ENCODE measurements around the gene HERPUD1.
"Not testable (repeated sequence)": the region's sequence is repeated elsewhere in the genome, so short reads cannot be mapped to it uniquely, and the experiment has no call there.

Gene HERPUD1

GRCh38 chr16:56927471-56927870 is 4.5 kb upstream of the HERPUD1 start:
- Histone ChIP-seq H3K9me3 (ENCODE audit: control insufficient read depth in 1 of 2, low read length in 2 of 2) (no peaks in the 10 kb centered on the region), H3K4me3 (ENCODE audit: low read depth in 1 of 2, low read length in 2 of 2) (no peak overlapping the region), H3K4me1 (ENCODE audit: control insufficient read depth in 1 of 2, insufficient read depth in 2 of 2, low read length in 2 of 2) (peaks cover 0 to 5% of the 10 kb centered on the region in 2 donors), H3K27me3 (ENCODE audit: low read depth, low read length) (no peaks in the 10 kb centered on the region), H3K27ac (ENCODE audit: low read length) (no peak overlapping the region), H3K36me3 (ENCODE audit: control insufficient read depth in 1 of 2, insufficient read depth in 2 of 2, low read length in 2 of 2) (peaks cover 0 to 5% of the 10 kb centered on the region in 2 donors)

- Histone ChIP-seq H3K4me1 (ENCODE audit: control insufficient read depth in 1 of 2, insufficient read depth in 2 of 2, low read length in 2 of 2) (peaks cover 0 to 12% of the 10 kb centered on the region in 2 donors), H3K27ac (ENCODE audit: low read length) (no peak overlapping the region), H3K9me3 (ENCODE audit: control insufficient read depth in 1 of 2, low read length in 2 of 2) (no peaks in the 10 kb centered on the region), H3K4me3 (ENCODE audit: low read depth in 1 of 2, low read length in 2 of 2) (no peak overlapping the region), H3K27me3 (ENCODE audit: low read depth, low read length) (no peaks in the 10 kb centered on the region), H3K36me3 (ENCODE audit: control insufficient read depth in 1 of 2, insufficient read depth in 2 of 2, low read length in 2 of 2) (peaks cover 0 to 6% of the 10 kb centered on the region in 2 donors)
Measured at GRCh38 chr16:56929639-56930038, 2.3 kb upstream of the HERPUD1 start.

- Histone ChIP-seq H3K9me3 (ENCODE audit: control insufficient read depth in 1 of 2, low read length in 2 of 2) (no peaks in the 10 kb centered on the region), H3K4me3 (ENCODE audit: low read depth in 1 of 2, low read length in 2 of 2) (peak overlapping the region; percentile 52 to 100)
Measured at GRCh38 chr16:56930486-56931270, 1.3 kb upstream of the HERPUD1 start.

GRCh38 chr16:56931271-56931891 is 561 bp upstream of the HERPUD1 start:
- H3K27me3 ChIP-seq (ENCODE audit: low read depth, low read length): no peaks in the 10 kb centered on the region
- H3K4me3 ChIP-seq (ENCODE audit: low read depth in 1 of 2, low read length in 2 of 2): peak overlapping the region; percentile 52 to 100
- peaks cover 4 to 29% of the 10 kb centered on the region in 2 donors for H3K4me1 ChIP-seq (ENCODE audit: control insufficient read depth in 1 of 2, insufficient read depth in 2 of 2, low read length in 2 of 2)
- peak overlapping the region; percentile 67 for H3K27ac ChIP-seq (ENCODE audit: low read length)
- no peaks in the 10 kb centered on the region for H3K9me3 ChIP-seq (ENCODE audit: control insufficient read depth in 1 of 2, low read length in 2 of 2)
- H3K36me3 ChIP-seq (ENCODE audit: control insufficient read depth in 1 of 2, insufficient read depth in 2 of 2, low read length in 2 of 2): peaks cover 15% of the 10 kb centered on the region in 2 donors

More at GRCh38 chr16:56930486-56931270, 1.3 kb upstream of the HERPUD1 start:
- H3K27me3 ChIP-seq (ENCODE audit: low read depth, low read length): no peaks in the 10 kb centered on the region
- H3K36me3 ChIP-seq (ENCODE audit: control insufficient read depth in 1 of 2, insufficient read depth in 2 of 2, low read length in 2 of 2): peaks cover 8% of the 10 kb centered on the region in 2 donors
- peak overlapping the region; percentile 67 for H3K27ac ChIP-seq (ENCODE audit: low read length)
- H3K4me1 ChIP-seq (ENCODE audit: control insufficient read depth in 1 of 2, insufficient read depth in 2 of 2, low read length in 2 of 2): peaks cover 4 to 22% of the 10 kb centered on the region in 2 donors

GRCh38 chr16:56932721-56933619 is 1.0 kb downstream of the HERPUD1 start:
- peaks cover 31% of the 10 kb centered on the region in 2 donors for H3K36me3 ChIP-seq (ENCODE audit: control insufficient read depth in 1 of 2, insufficient read depth in 2 of 2, low read length in 2 of 2)
- peak overlapping the region; percentile 95 to 100 for H3K4me3 ChIP-seq (ENCODE audit: low read depth in 1 of 2, low read length in 2 of 2)
- no peaks in the 10 kb centered on the region for H3K9me3 ChIP-seq (ENCODE audit: control insufficient read depth in 1 of 2, low read length in 2 of 2)
- H3K4me1 ChIP-seq (ENCODE audit: control insufficient read depth in 1 of 2, insufficient read depth in 2 of 2, low read length in 2 of 2): peaks cover 4 to 37% of the 10 kb centered on the region in 2 donors
- H3K27me3 ChIP-seq (ENCODE audit: low read depth, low read length): no peaks in the 10 kb centered on the region
- H3K27ac ChIP-seq (ENCODE audit: low read length): peak overlapping the region; percentile 86

GRCh38 chr16:56933828-56934598 is 2.1 kb downstream of the HERPUD1 start:
- Histone ChIP-seq H3K9me3 (ENCODE audit: control insufficient read depth in 1 of 2, low read length in 2 of 2) (no peaks in the 10 kb centered on the region), H3K27ac (ENCODE audit: low read length) (peak overlapping the region; percentile 86), H3K4me3 (ENCODE audit: low read depth in 1 of 2, low read length in 2 of 2) (peak overlapping the region; percentile 95 to 100), H3K27me3 (ENCODE audit: low read depth, low read length) (no peaks in the 10 kb centered on the region), H3K36me3 (ENCODE audit: control insufficient read depth in 1 of 2, insufficient read depth in 2 of 2, low read length in 2 of 2) (peaks cover 39 to 40% of the 10 kb centered on the region in 2 donors), H3K4me1 (ENCODE audit: control insufficient read depth in 1 of 2, insufficient read depth in 2 of 2, low read length in 2 of 2) (peaks cover 4 to 43% of the 10 kb centered on the region in 2 donors)

- peak overlapping the region; percentile 95 to 100 for H3K4me3 ChIP-seq (ENCODE audit: low read depth in 1 of 2, low read length in 2 of 2)
- H3K27ac ChIP-seq (ENCODE audit: low read length); H3K27me3 ChIP-seq (ENCODE audit: low read depth, low read length); H3K9me3 ChIP-seq (ENCODE audit: control insufficient read depth in 1 of 2, low read length in 2 of 2): not testable (repeated sequence)
- peaks cover 45 to 46% of the 10 kb centered on the region in 2 donors for H3K36me3 ChIP-seq (ENCODE audit: control insufficient read depth in 1 of 2, insufficient read depth in 2 of 2, low read length in 2 of 2)
- H3K4me1 ChIP-seq (ENCODE audit: control insufficient read depth in 1 of 2, insufficient read depth in 2 of 2, low read length in 2 of 2): peaks cover 4 to 44% of the 10 kb centered on the region in 2 donors
Measured at GRCh38 chr16:56934599-56935145, 2.7 kb downstream of the HERPUD1 start.

GRCh38 chr16:56935201-56935600 is 3.3 kb downstream of the HERPUD1 start:
- Histone ChIP-seq H3K9me3 (ENCODE audit: control insufficient read depth in 1 of 2, low read length in 2 of 2) (no peaks in the 10 kb centered on the region), H3K36me3 (ENCODE audit: control insufficient read depth in 1 of 2, insufficient read depth in 2 of 2, low read length in 2 of 2) (peaks cover 50 to 52% of the 10 kb centered on the region in 2 donors), H3K27me3 (ENCODE audit: low read depth, low read length) (no peaks in the 10 kb centered on the region), H3K27ac (ENCODE audit: low read length) (no peak overlapping the region), H3K4me3 (ENCODE audit: low read depth in 1 of 2, low read length in 2 of 2) (peak overlapping the region; percentile 52 to 100), H3K4me1 (ENCODE audit: control insufficient read depth in 1 of 2, insufficient read depth in 2 of 2, low read length in 2 of 2) (peaks cover 4 to 44% of the 10 kb centered on the region in 2 donors)

GRCh38 chr16:56936491-56936890 is 4.5 kb downstream of the HERPUD1 start:
- H3K4me3 ChIP-seq (ENCODE audit: low read depth in 1 of 2, low read length in 2 of 2): no peak overlapping the region
- H3K27me3 ChIP-seq (ENCODE audit: low read depth, low read length): no peaks in the 10 kb centered on the region
- peaks cover 58 to 61% of the 10 kb centered on the region in 2 donors for H3K36me3 ChIP-seq (ENCODE audit: control insufficient read depth in 1 of 2, insufficient read depth in 2 of 2, low read length in 2 of 2)
- H3K4me1 ChIP-seq (ENCODE audit: control insufficient read depth in 1 of 2, insufficient read depth in 2 of 2, low read length in 2 of 2): peaks cover 4 to 39% of the 10 kb centered on the region in 2 donors
- no peak overlapping the region for H3K27ac ChIP-seq (ENCODE audit: low read length)
- no peaks in the 10 kb centered on the region for H3K9me3 ChIP-seq (ENCODE audit: control insufficient read depth in 1 of 2, low read length in 2 of 2)

GRCh38 chr16:56936950-56937349 is 5.0 kb downstream of the HERPUD1 start:
- H3K4me3 ChIP-seq (ENCODE audit: low read depth in 1 of 2, low read length in 2 of 2): no peak overlapping the region
- no peaks in the 10 kb centered on the region for H3K27me3 ChIP-seq (ENCODE audit: low read depth, low read length)
- H3K36me3 ChIP-seq (ENCODE audit: control insufficient read depth in 1 of 2, insufficient read depth in 2 of 2, low read length in 2 of 2): peaks cover 63 to 65% of the 10 kb centered on the region in 2 donors
- no peak overlapping the region for H3K27ac ChIP-seq (ENCODE audit: low read length)
- H3K9me3 ChIP-seq (ENCODE audit: control insufficient read depth in 1 of 2, low read length in 2 of 2): no peaks in the 10 kb centered on the region
- peaks cover 4 to 39% of the 10 kb centered on the region in 2 donors for H3K4me1 ChIP-seq (ENCODE audit: control insufficient read depth in 1 of 2, insufficient read depth in 2 of 2, low read length in 2 of 2)

Data from muscle layer of duodenum (tissue), 2 donors.